ENCODE measurements around the gene SAE1. TPM values are rescaled to one million over a fixed set of nuclear protein-coding genes. Genes with fewer than 3 reads are reported as not detected.

The SAE1 gene
- total RNA-seq, 1 donor from 2014 or later: 96.2 TPM

GRCh38 chr19:47257411-47258169 is 127.0 kb downstream of the SAE1 start:
- no peak for FAIRE-seq
- no peak for DNase-seq (ENCODE audit: low spot score in 2 of 2)

- FAIRE-seq: no peak
- no peak for DNase-seq (ENCODE audit: low spot score in 2 of 2)
These were observed 127.8 kb downstream of the SAE1 start for GRCh38 chr19:47258434-47258833.

- DNase-seq (ENCODE audit: low spot score in 2 of 2) (no peak), FAIRE-seq (no peak)
These were observed 128.4 kb downstream of the SAE1 start for GRCh38 chr19:47258895-47259555.

Small RNA genes lying within 50 kb of the gene (small RNA-seq; reads per million reads assigned to genes)
- gene MIR3190: not detected

Other genes with a start within 250 kb of the SAE1 start
- 2.9 TPM for gene NPAS1, start 111.0 kb upstream of the SAE1 start, total RNA-seq
- 26.1 TPM for gene TMEM160, start 82.2 kb upstream of the SAE1 start, total RNA-seq
- gene ZC3H4, start 17.1 kb upstream of the SAE1 start, total RNA-seq: 11.4 TPM
- gene BBC3, start 100.4 kb downstream of the SAE1 start, total RNA-seq: 12.2 TPM
- gene CCDC9, start 125.7 kb downstream of the SAE1 start, total RNA-seq: 2.4 TPM
- 4.1 TPM for gene INAFM1, start 144.1 kb downstream of the SAE1 start, total RNA-seq
- gene C5AR1, start 179.0 kb downstream of the SAE1 start, total RNA-seq: under 0.01 TPM
- under 0.01 TPM for gene C5AR2, start 201.3 kb downstream of the SAE1 start, total RNA-seq
- gene DHX34, start 218.5 kb downstream of the SAE1 start, total RNA-seq: 10.2 TPM